ENCODE results near the gene XYLT1. TPM values are rescaled to one million over a fixed set of nuclear protein-coding genes. Genes with fewer than 3 reads are reported as not detected.

XYLT1 gene
- total RNA-seq, 1 donor from 2014 or later, result under 0.01 TPM

GRCh38 chr16:17476414-17477259 lies 5.9 kb upstream of the XYLT1 start:
- Histone ChIP-seq H3K36me3 (ENCODE audit: control insufficient read depth, insufficient read depth, low read length) (no peaks in the 10 kb centered on the region), H3K27me3 (ENCODE audit: control insufficient read depth, insufficient read depth, low read length) (no peaks in the 10 kb centered on the region), H3K4me3 (ENCODE audit: low read depth, low read length) (no peak overlapping the region)
- TF ChIP-seq CTCF (IDR thresholded peaks at IDR 0.05; ENCODE audit: insufficient read depth, low read length, severe bottlenecking), result peak; percentile 28
- FAIRE-seq (no peak), DNase-seq (ENCODE audit: low read depth) (peak; percentile 31)

GRCh38 chr16:17475104-17475503 lies 4.3 kb upstream of the XYLT1 start:
- no peaks in the 10 kb centered on the region for H3K36me3 ChIP-seq (ENCODE audit: control insufficient read depth, insufficient read depth, low read length)
- no peak for DNase-seq (ENCODE audit: low read depth)
- no peak for FAIRE-seq
- H3K27me3 ChIP-seq (ENCODE audit: control insufficient read depth, insufficient read depth, low read length), result peaks cover 1% of the 10 kb centered on the region
- no peak overlapping the region for H3K4me3 ChIP-seq (ENCODE audit: low read depth, low read length)
- TF ChIP-seq CTCF (IDR thresholded peaks at IDR 0.05; ENCODE audit: insufficient read depth, low read length, severe bottlenecking), result no peak

- Histone ChIP-seq H3K36me3 (ENCODE audit: control insufficient read depth, insufficient read depth, low read length) (no peaks in the 10 kb centered on the region), H3K4me3 (ENCODE audit: low read depth, low read length) (no peak overlapping the region), H3K27me3 (ENCODE audit: control insufficient read depth, insufficient read depth, low read length) (peaks cover 6% of the 10 kb centered on the region)
- FAIRE-seq (no peak), DNase-seq (ENCODE audit: low read depth) (no peak)
- no peak for TF ChIP-seq CTCF (IDR thresholded peaks at IDR 0.05; ENCODE audit: insufficient read depth, low read length, severe bottlenecking)
Measured at GRCh38 chr16:17474572-17474971, 3.8 kb upstream of the XYLT1 start.

- TF ChIP-seq CTCF (IDR thresholded peaks at IDR 0.05; ENCODE audit: insufficient read depth, low read length, severe bottlenecking), result no peak
- Histone ChIP-seq H3K4me3 (ENCODE audit: low read depth, low read length) (no peak overlapping the region), H3K36me3 (ENCODE audit: control insufficient read depth, insufficient read depth, low read length) (no peaks in the 10 kb centered on the region), H3K27me3 (ENCODE audit: control insufficient read depth, insufficient read depth, low read length) (peaks cover 12% of the 10 kb centered on the region)
- no peak for FAIRE-seq
- DNase-seq (ENCODE audit: low read depth), result no peak
Measured at GRCh38 chr16:17474037-17474436, 3.3 kb upstream of the XYLT1 start.

- no peak for DNase-seq (ENCODE audit: low read depth)
- no peaks in the 10 kb centered on the region for H3K36me3 ChIP-seq (ENCODE audit: control insufficient read depth, insufficient read depth, low read length)
- TF ChIP-seq CTCF (IDR thresholded peaks at IDR 0.05; ENCODE audit: insufficient read depth, low read length, severe bottlenecking), result no peak
- no peak overlapping the region for H3K4me3 ChIP-seq (ENCODE audit: low read depth, low read length)
- peaks cover 17% of the 10 kb centered on the region for H3K27me3 ChIP-seq (ENCODE audit: control insufficient read depth, insufficient read depth, low read length)
- FAIRE-seq, result peak; percentile 88
Measured at GRCh38 chr16:17471719-17472461, 1.1 kb upstream of the XYLT1 start.

All from bronchial epithelial cell (primary cell).